Endothelial cell of umbilical vein (primary cell): Measurements from ENCODE around the gene FBLN2.

ENCODE experiments used
- CTCF ChIP-seq, 2 donors: IDR thresholded peaks; 1 replicate in 1 of 2; 2 replicates in 1 of 2; pipeline ENCODE4 v1.5.1; 2011; ENCODE audit warnings: low read length in 2 of 2, mild to moderate bottlenecking in 2 of 2, moderate library complexity in 2 of 2, control low read depth in 1 of 2, inconsistent platforms in 1 of 2, low read depth in 1 of 2; ENCODE audit not compliant: insufficient read depth in 1 of 2; ENCODE audit errors: extremely low read depth in 1 of 2
- EZH2 ChIP-seq: IDR thresholded peaks from 2 replicates; pipeline ENCODE4 v1.6.1; 2012; ENCODE audit warnings: borderline replicate concordance, low read depth, mild to moderate bottlenecking, moderate library complexity, low read length, inconsistent platforms; ENCODE audit not compliant: severe bottlenecking
- FOS ChIP-seq: IDR thresholded peaks from 2 replicates; pipeline ENCODE4 v1.6.1; 2011; ENCODE audit warnings: mild to moderate bottlenecking, low read length, moderate library complexity, borderline replicate concordance; ENCODE audit not compliant: insufficient read depth
- GATA2 ChIP-seq: IDR thresholded peaks from 2 replicates; pipeline ENCODE4 v1.7.0; 2011; ENCODE audit warnings: low read depth, mild to moderate bottlenecking, moderate library complexity, mixed read lengths, low read length; ENCODE audit not compliant: insufficient read length, insufficient read depth
- JUN ChIP-seq: IDR thresholded peaks from 2 replicates; pipeline ENCODE4 v1.6.1; 2011; ENCODE audit warnings: borderline replicate concordance, low read depth; ENCODE audit not compliant: insufficient read length, insufficient read depth
- MAX ChIP-seq: IDR thresholded peaks from 2 replicates; pipeline ENCODE4 v1.6.1; 2011; ENCODE audit not compliant: insufficient read depth, insufficient read length
- MYC ChIP-seq: IDR thresholded peaks from one replicate; pipeline ENCODE4 v1.6.1; 2011; ENCODE audit warnings: mild to moderate bottlenecking, low read depth, low read length
- POLR2A ChIP-seq: IDR thresholded peaks from 2 replicates; pipeline ENCODE4 v1.6.1; 2012; ENCODE audit warnings: low read depth, mild to moderate bottlenecking, control low read depth, low read length
- POLR2AphosphoS5 ChIP-seq: IDR thresholded peaks from 2 replicates; pipeline ENCODE4 v1.6.1; 2012; ENCODE audit warnings: low read depth, mild to moderate bottlenecking, control low read depth, low read length, moderate library complexity; ENCODE audit not compliant: insufficient read depth

- TF ChIP-seq MYC (no peak), CTCF (IDR thresholded peaks at IDR 0.05; ENCODE audit: extremely low read depth in 1 of 2, insufficient read depth in 1 of 2, low read depth in 1 of 2, low read length in 2 of 2) (no peak), POLR2A (no peak), GATA2 (no peak), EZH2 (no peak), FOS (no peak), POLR2AphosphoS5 (no peak), MAX (no peak), JUN (no peak)
Measured at GRCh38 chr3:13558651-13559050, 9.7 kb downstream of the FBLN2 start.
